Measurements from ENCODE around the gene TUBG1. TPM values are rescaled to one million over a fixed set of nuclear protein-coding genes. Genes with fewer than 3 reads are reported as not detected.
"Not testable (repeated sequence)": the region's sequence is repeated elsewhere in the genome, so short reads cannot be mapped to it uniquely, and the experiment has no call there.

Gene TUBG1
- total RNA-seq, 1 experiment from 2014 or later = 102 TPM

DNA sequence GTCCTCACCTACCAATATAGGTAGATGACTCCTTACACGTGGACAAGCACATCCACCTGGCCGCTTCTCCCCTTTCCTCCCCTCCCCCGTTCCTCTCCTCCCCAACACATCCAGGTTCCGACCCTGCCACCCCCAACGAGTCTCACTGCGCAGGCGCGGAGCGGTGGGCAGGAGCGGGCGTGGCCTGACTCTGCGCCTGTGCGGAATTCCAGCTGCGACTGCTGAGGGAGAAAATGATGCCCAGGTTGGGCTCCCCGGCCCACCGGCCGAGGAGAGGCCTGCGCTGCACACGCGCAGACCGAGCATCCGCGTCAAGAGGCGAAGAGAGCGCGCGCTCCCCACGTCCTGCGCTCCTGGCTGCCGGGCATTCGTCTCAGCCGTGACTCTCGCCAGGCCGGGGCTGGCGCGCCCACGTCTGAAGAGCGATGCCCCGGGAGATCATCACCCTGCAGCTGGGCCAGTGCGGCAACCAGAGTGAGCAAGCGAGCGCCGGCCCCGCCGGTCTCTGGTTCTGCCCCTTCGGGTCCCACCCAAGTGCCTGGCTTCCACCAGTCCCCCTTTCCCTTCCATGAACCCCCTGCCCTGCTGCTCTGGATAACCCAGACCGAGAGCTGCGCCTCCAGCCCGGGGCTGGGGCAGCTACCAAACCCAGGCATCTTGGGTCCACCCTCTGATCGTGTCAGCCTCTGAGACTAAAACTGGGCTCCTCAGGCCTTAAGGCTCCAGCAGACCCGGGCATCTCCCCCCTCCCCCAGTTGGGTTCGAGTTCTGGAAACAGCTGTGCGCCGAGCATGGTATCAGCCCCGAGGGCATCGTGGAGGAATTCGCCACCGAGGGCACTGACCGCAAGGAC is 49.8 kb downstream of the TUBG1 start, which contains the start of gene TUBG2:
TUBG2 (plus strand) TSS at position 206 of the 853 bp plus-strand sequence; CDS start at position 426, 220 bp downstream.
- peak; percentile 90 for DNase-seq (ENCODE audit: low spot score)

DNA sequence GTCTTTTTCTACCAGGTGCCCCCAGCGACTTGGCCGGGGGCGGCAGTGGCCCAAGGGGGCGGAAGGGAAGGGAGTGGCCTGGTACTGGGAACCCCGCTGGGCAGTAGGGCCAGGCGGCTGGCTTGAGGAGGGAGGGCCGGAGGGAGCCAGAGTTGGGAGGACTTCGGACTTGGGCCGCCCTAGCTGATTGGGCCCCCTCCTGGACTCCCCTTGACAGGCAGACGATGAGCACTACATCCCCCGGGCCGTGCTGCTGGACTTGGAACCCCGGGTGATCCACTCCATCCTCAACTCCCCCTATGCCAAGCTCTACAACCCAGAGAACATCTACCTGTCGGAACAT is 50.4 kb downstream of the TUBG1 start:
- in situ Hi-C loops (cut with HindIII; ENCODE audit: low sequenced_read_pairs); DNase-seq (ENCODE audit: low spot score): not testable (repeated sequence)

More for the DNA sequence above, 49.8 kb downstream of the TUBG1 start, which contains the start of gene TUBG2:
- in situ Hi-C loops (cut with HindIII; ENCODE audit: low sequenced_read_pairs) = no loop called here

DNA sequence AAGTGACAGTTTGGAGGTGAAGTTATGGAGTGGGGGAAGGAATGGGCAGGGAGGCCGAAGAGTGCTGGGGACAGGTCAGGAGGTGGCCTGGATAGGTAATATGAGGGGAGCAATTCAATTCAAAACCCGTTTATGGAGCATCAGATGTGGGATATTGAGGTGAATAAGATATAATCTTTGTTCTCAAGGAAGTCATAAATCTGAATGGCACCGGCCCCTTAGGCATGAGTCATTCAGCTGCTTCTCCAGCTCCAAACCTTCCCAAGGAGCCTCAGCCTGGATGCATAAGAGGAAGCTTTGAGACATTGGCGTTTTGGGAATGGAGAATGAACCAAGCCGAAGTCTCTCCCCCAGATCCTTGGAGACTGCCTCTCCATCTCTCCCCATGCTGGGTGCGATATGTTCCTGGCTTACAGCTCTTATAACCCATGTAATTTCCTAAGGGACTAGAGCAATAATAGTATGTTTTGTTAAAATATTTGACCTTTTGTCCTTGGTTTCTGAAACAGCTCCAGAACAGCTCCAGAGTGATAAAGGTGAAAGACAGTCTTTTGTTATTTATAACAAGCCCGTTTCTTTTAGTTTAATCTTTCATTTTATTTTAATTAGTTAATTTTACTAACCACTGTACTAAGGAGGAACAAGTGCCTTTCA is 51.3 kb downstream of the TUBG1 start:
- in situ Hi-C loops (cut with HindIII; ENCODE audit: low sequenced_read_pairs) = no loop called here
- no peak for DNase-seq (ENCODE audit: low spot score)

Other genes with a start within 250 kb of the TUBG1 start
- 48.8 and 58.5 TPM in 2 replicates for gene STAT3, start 221.2 kb upstream of the TUBG1 start, total RNA-seq (2014; rRNA removed; shearing (Covaris generic))
- gene CAVIN1, start 186.4 kb upstream of the TUBG1 start, total RNA-seq (2014; rRNA removed; shearing (Covaris generic)) = 755 and 829 TPM in 2 replicates
- gene ATP6V0A1, start 150.8 kb upstream of the TUBG1 start, total RNA-seq (2014; rRNA removed; shearing (Covaris generic)) = 54.0 and 112 TPM in 2 replicates
- 49.3 and 83.0 TPM in 2 replicates for gene NAGLU, start 73.4 kb upstream of the TUBG1 start, total RNA-seq (2014; rRNA removed; shearing (Covaris generic))
- 3.5 and 4.4 TPM in 2 replicates for gene HSD17B1, start 56.8 kb upstream of the TUBG1 start, total RNA-seq (2014; rRNA removed; shearing (Covaris generic))
- gene COASY, start 47.5 kb upstream of the TUBG1 start, total RNA-seq (2014; rRNA removed; shearing (Covaris generic)) = 11.9 and 19.2 TPM in 2 replicates
- 14.1 and 44.7 TPM in 2 replicates for gene MLX, start 42.6 kb upstream of the TUBG1 start, total RNA-seq (2014; rRNA removed; shearing (Covaris generic))
- gene PSMC3IP, start 32.0 kb upstream of the TUBG1 start, total RNA-seq (2014; rRNA removed; shearing (Covaris generic)) = 6.2 and 14.9 TPM in 2 replicates
- 26.1 and 30.4 TPM in 2 replicates for gene RETREG3, start 309 bp upstream of the TUBG1 start, total RNA-seq (2014; rRNA removed; shearing (Covaris generic))
- 1.1 and 3.2 TPM in 2 replicates for gene TUBG2, start 49.6 kb downstream of the TUBG1 start, total RNA-seq (2014; rRNA removed; shearing (Covaris generic))
- gene PLEKHH3, start 67.3 kb downstream of the TUBG1 start, total RNA-seq (2014; rRNA removed; shearing (Covaris generic)) = 46.1 and 51.0 TPM in 2 replicates
- gene CCR10, start 72.2 kb downstream of the TUBG1 start, total RNA-seq (2014; rRNA removed; shearing (Covaris generic)) = 20.1 and 24.2 TPM in 2 replicates
- gene CNTNAP1, start 72.8 kb downstream of the TUBG1 start, total RNA-seq (2014; rRNA removed; shearing (Covaris generic)) = 11.4 and 13.3 TPM in 2 replicates
- 10.0 and 14.7 TPM in 2 replicates for gene EZH1, start 135.4 kb downstream of the TUBG1 start, total RNA-seq (2014; rRNA removed; shearing (Covaris generic))
- gene RAMP2, start 151.5 kb downstream of the TUBG1 start, total RNA-seq (2014; rRNA removed; shearing (Covaris generic)) = 0.51 and 1.5 TPM in 2 replicates
- 150 and 199 TPM in 2 replicates for gene VPS25, start 163.8 kb downstream of the TUBG1 start, total RNA-seq (2014; rRNA removed; shearing (Covaris generic))
- not detected in 2 replicates for gene WNK4, start 170.9 kb downstream of the TUBG1 start, total RNA-seq (2014; rRNA removed; shearing (Covaris generic))
- gene COA3, start 189.0 kb downstream of the TUBG1 start, total RNA-seq (2014; rRNA removed; shearing (Covaris generic)) = 53.7 and 75.4 TPM in 2 replicates
- gene CNTD1, start 189.2 kb downstream of the TUBG1 start, total RNA-seq (2014; rRNA removed; shearing (Covaris generic)) = 0.18 TPM in 1 of 2 replicates, not detected in the other
- gene BECN1, start 214.6 kb downstream of the TUBG1 start, total RNA-seq (2014; rRNA removed; shearing (Covaris generic)) = 71.6 and 109 TPM in 2 replicates
- 53.6 and 116 TPM in 2 replicates for gene PSME3, start 223.7 kb downstream of the TUBG1 start, total RNA-seq (2014; rRNA removed; shearing (Covaris generic))
- not detected in 2 replicates for gene AOC2, start 234.9 kb downstream of the TUBG1 start, total RNA-seq (2014; rRNA removed; shearing (Covaris generic))
- 0.78 TPM in 1 of 2 replicates, not detected in the other for gene AOC3, start 241.5 kb downstream of the TUBG1 start, total RNA-seq (2014; rRNA removed; shearing (Covaris generic))